Measurements from ENCODE around the gene RCN2.

Gene RCN2

GRCh38 chr15:76994496-76994895 lies 62.9 kb downstream of the RCN2 start:
- TF ChIP-seq PPARA (CRISPR knock-in tag; IDR thresholded peaks at IDR 0.05; ENCODE audit: borderline replicate concordance) (no peak), ZC3H10 (CRISPR knock-in tag; IDR thresholded peaks at IDR 0.05) (no peak), TCF4 (CRISPR knock-in tag; IDR thresholded peaks at IDR 0.05; ENCODE audit: borderline replicate concordance) (no peak), ARNTL (CRISPR knock-in tag; IDR thresholded peaks at IDR 0.05; ENCODE audit: borderline replicate concordance, low read depth) (no peak), GLIS3 (CRISPR knock-in tag; IDR thresholded peaks at IDR 0.05) (no peak), CREB5 (CRISPR knock-in tag; IDR thresholded peaks at IDR 0.05; ENCODE audit: low read depth) (no peak), ESRRG (CRISPR knock-in tag; IDR thresholded peaks at IDR 0.05) (no peak), POU6F1 (CRISPR knock-in tag; IDR thresholded peaks at IDR 0.05; ENCODE audit: borderline replicate concordance, low read depth) (no peak), TOX (CRISPR knock-in tag; IDR thresholded peaks at IDR 0.05; ENCODE audit: borderline replicate concordance) (no peak), OSR1 (CRISPR knock-in tag; IDR thresholded peaks at IDR 0.05) (no peak), PATZ1 (CRISPR knock-in tag; IDR thresholded peaks at IDR 0.05; ENCODE audit: borderline replicate concordance) (no peak), RARB (CRISPR knock-in tag; IDR thresholded peaks at IDR 0.05) (no peak), ISL1 (CRISPR knock-in tag; IDR thresholded peaks at IDR 0.05) (no peak), ZFP3 (CRISPR knock-in tag; IDR thresholded peaks at IDR 0.05) (no peak), TSHZ2 (CRISPR knock-in tag; IDR thresholded peaks at IDR 0.05) (no peak), CSDC2 (CRISPR knock-in tag; IDR thresholded peaks at IDR 0.05) (no peak), ZFP30 (CRISPR knock-in tag; IDR thresholded peaks at IDR 0.05) (no peak), ZNF565 (CRISPR knock-in tag; conservative IDR thresholded peaks at IDR 0.05; ENCODE audit: low read depth) (no peak)
- ATAC-seq: no peak

- TF ChIP-seq ZNF565 (CRISPR knock-in tag; conservative IDR thresholded peaks at IDR 0.05; ENCODE audit: low read depth) (no peak), ZC3H10 (CRISPR knock-in tag; IDR thresholded peaks at IDR 0.05) (no peak)
- ATAC-seq: peak; percentile 80
These were observed 63.7 kb downstream of the RCN2 start, which contains the start of gene PSTPIP1 for GRCh38 chr15:76994971-76995945. Gene PSTPIP1, plus strand, starts transcription at chr15:76995126. Its CDS starts 448 bp downstream, at chr15:76995574.

GRCh38 chr15:76996076-76996525 lies 64.6 kb downstream of the RCN2 start:
- ATAC-seq: no peak
- TF ChIP-seq ZC3H10 (CRISPR knock-in tag; IDR thresholded peaks at IDR 0.05): no peak
- TF ChIP-seq TOX (CRISPR knock-in tag; IDR thresholded peaks at IDR 0.05; ENCODE audit: borderline replicate concordance): no peak
- no peak for TF ChIP-seq ARNTL (CRISPR knock-in tag; IDR thresholded peaks at IDR 0.05; ENCODE audit: borderline replicate concordance, low read depth)
- no peak for TF ChIP-seq ZNF565 (CRISPR knock-in tag; conservative IDR thresholded peaks at IDR 0.05; ENCODE audit: low read depth)
- no peak for TF ChIP-seq ZNF8 (CRISPR knock-in tag; IDR thresholded peaks at IDR 0.05)
- TF ChIP-seq ZFP3 (CRISPR knock-in tag; IDR thresholded peaks at IDR 0.05): no peak
- no peak for TF ChIP-seq BACH2 (CRISPR knock-in tag; IDR thresholded peaks at IDR 0.05; ENCODE audit: borderline replicate concordance)
- TF ChIP-seq TSHZ2 (CRISPR knock-in tag; IDR thresholded peaks at IDR 0.05): no peak
- TF ChIP-seq ESRRG (CRISPR knock-in tag; IDR thresholded peaks at IDR 0.05): no peak
- no peak for TF ChIP-seq CSRNP3 (CRISPR knock-in tag; IDR thresholded peaks at IDR 0.05)
- no peak for TF ChIP-seq TCF4 (CRISPR knock-in tag; IDR thresholded peaks at IDR 0.05; ENCODE audit: borderline replicate concordance)
- TF ChIP-seq CREB5 (CRISPR knock-in tag; IDR thresholded peaks at IDR 0.05; ENCODE audit: low read depth): no peak

Data from SK-N-SH treated with all-trans-retinoic acid at 6 μM for 48 hours (cell line).